ENCODE data around the gene KCNK10. TPM values are rescaled to one million over a fixed set of nuclear protein-coding genes. Genes with fewer than 3 reads are reported as not detected.

Gene KCNK10
- total RNA-seq, 4 donors from 2014 or later: not detected

- DNase-seq (ENCODE audit: low spot score) (no peak), ATAC-seq (ENCODE audit: low FRiP score) (no peak)
- no peak for TF ChIP-seq CTCF (IDR thresholded peaks at IDR 0.05)
Observed at GRCh38 chr14:88163731-88164255, 159.3 kb downstream of the KCNK10 start.

- ATAC-seq (ENCODE audit: low FRiP score): no peak
- no peak for TF ChIP-seq CTCF (IDR thresholded peaks at IDR 0.05)
- DNase-seq (ENCODE audit: low spot score): no peak
Observed at GRCh38 chr14:88156127-88156526, 166.9 kb downstream of the KCNK10 start.

GRCh38 chr14:88154926-88155325 is 168.1 kb downstream of the KCNK10 start:
- TF ChIP-seq CTCF (IDR thresholded peaks at IDR 0.05): no peak
- ATAC-seq (ENCODE audit: low FRiP score) (no peak), DNase-seq (ENCODE audit: low spot score) (no peak)

- DNase-seq (ENCODE audit: low spot score): no peak
- no peak for ATAC-seq (ENCODE audit: low FRiP score)
- TF ChIP-seq CTCF (IDR thresholded peaks at IDR 0.05): no peak
Observed at GRCh38 chr14:88154321-88154720, 168.7 kb downstream of the KCNK10 start.

GRCh38 chr14:88146881-88147649 is 176.0 kb downstream of the KCNK10 start:
- ATAC-seq (ENCODE audit: low FRiP score) (no peak), DNase-seq (ENCODE audit: low spot score) (no peak)
- no peak for TF ChIP-seq CTCF (IDR thresholded peaks at IDR 0.05)

GRCh38 chr14:88143810-88144209 is 179.3 kb downstream of the KCNK10 start:
- DNase-seq (ENCODE audit: low spot score): no peak
- TF ChIP-seq CTCF (IDR thresholded peaks at IDR 0.05): no peak
- ATAC-seq (ENCODE audit: low FRiP score): no peak

GRCh38 chr14:88142997-88143396 is 180.1 kb downstream of the KCNK10 start:
- DNase-seq (ENCODE audit: low spot score) (no peak), ATAC-seq (ENCODE audit: low FRiP score) (no peak)
- TF ChIP-seq CTCF (IDR thresholded peaks at IDR 0.05): no peak
